A549 (cell line): ENCODE data around the gene PDSS1.

Source experiments
- CHD4 ChIP-seq: fragments of 200-600 bp; sonication (generic); IDR thresholded peaks from 2 replicates; pipeline ENCODE4 v1.6.1; 2016; ENCODE audit warnings: antibody characterized with exemption, mild to moderate bottlenecking, borderline replicate concordance
- FOSL2 ChIP-seq, 2 experiments: fragments of 450-650 bp in 1 of 2; fragments of >200 bp in 1 of 2; sonication (Bioruptor Twin) in 1 of 2; formaldehyde crosslinking; IDR thresholded peaks; 2 replicates each; pipeline versions ENCODE4 v1.5.0 to v1.6.1; 2016 to 2020; ENCODE audit warnings: mild to moderate bottlenecking in 1 of 2, moderate library complexity in 1 of 2
- POLR2A ChIP-seq: IDR thresholded peaks from 2 replicates; pipeline ENCODE4 v1.6.1; 2012; ENCODE audit warnings: mild to moderate bottlenecking, low read length
- REST ChIP-seq: fragments of 200-600 bp; sonication (generic); IDR thresholded peaks from 2 replicates; pipeline ENCODE4 v1.6.1; 2016; ENCODE audit warnings: antibody characterized with exemption, mild to moderate bottlenecking, moderate library complexity
- SMC3 ChIP-seq: fragments of >200 bp; sonication (Bioruptor Twin); formaldehyde crosslinking; IDR thresholded peaks from 3 replicates; pipeline ENCODE4 v1.6.1; 2018; ENCODE audit warnings: inconsistent platforms
- TF ChIP-seq, protein P1 (sequence below): fragments of >200 bp; sonication (Bioruptor Twin); formaldehyde crosslinking; IDR thresholded peaks from 3 replicates; pipeline ENCODE4 v1.5.1; 2016
- TF ChIP-seq, protein P2 (sequence below): IDR thresholded peaks from 2 replicates; pipeline ENCODE4 v1.6.1; 2012
- TF ChIP-seq, protein P3 (sequence below): IDR thresholded peaks from 2 replicates; pipeline ENCODE4 v1.6.1; 2012; ENCODE audit warnings: low read depth, borderline replicate concordance

- TF ChIP-seq, protein P1, sequence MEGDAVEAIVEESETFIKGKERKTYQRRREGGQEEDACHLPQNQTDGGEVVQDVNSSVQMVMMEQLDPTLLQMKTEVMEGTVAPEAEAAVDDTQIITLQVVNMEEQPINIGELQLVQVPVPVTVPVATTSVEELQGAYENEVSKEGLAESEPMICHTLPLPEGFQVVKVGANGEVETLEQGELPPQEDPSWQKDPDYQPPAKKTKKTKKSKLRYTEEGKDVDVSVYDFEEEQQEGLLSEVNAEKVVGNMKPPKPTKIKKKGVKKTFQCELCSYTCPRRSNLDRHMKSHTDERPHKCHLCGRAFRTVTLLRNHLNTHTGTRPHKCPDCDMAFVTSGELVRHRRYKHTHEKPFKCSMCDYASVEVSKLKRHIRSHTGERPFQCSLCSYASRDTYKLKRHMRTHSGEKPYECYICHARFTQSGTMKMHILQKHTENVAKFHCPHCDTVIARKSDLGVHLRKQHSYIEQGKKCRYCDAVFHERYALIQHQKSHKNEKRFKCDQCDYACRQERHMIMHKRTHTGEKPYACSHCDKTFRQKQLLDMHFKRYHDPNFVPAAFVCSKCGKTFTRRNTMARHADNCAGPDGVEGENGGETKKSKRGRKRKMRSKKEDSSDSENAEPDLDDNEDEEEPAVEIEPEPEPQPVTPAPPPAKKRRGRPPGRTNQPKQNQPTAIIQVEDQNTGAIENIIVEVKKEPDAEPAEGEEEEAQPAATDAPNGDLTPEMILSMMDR, result no peak
- TF ChIP-seq FOSL2 (IDR thresholded peaks at IDR 0.05), result no peak
- no peak for TF ChIP-seq FOSL2 (CRISPR knock-in tag; IDR thresholded peaks at IDR 0.05)
- TF ChIP-seq CHD4, result no peak
- no peak for TF ChIP-seq POLR2A
- TF ChIP-seq REST, result no peak
- TF ChIP-seq SMC3, result no peak
- TF ChIP-seq, protein P2, sequence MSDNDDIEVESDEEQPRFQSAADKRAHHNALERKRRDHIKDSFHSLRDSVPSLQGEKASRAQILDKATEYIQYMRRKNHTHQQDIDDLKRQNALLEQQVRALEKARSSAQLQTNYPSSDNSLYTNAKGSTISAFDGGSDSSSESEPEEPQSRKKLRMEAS, result no peak
- TF ChIP-seq, protein P3, sequence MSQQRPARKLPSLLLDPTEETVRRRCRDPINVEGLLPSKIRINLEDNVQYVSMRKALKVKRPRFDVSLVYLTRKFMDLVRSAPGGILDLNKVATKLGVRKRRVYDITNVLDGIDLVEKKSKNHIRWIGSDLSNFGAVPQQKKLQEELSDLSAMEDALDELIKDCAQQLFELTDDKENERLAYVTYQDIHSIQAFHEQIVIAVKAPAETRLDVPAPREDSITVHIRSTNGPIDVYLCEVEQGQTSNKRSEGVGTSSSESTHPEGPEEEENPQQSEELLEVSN, result no peak
These were observed 21.6 kb upstream of the PDSS1 start for GRCh38 chr10:26675873-26676257.
